ENCODE results near the gene SH3BP2.

DNA sequence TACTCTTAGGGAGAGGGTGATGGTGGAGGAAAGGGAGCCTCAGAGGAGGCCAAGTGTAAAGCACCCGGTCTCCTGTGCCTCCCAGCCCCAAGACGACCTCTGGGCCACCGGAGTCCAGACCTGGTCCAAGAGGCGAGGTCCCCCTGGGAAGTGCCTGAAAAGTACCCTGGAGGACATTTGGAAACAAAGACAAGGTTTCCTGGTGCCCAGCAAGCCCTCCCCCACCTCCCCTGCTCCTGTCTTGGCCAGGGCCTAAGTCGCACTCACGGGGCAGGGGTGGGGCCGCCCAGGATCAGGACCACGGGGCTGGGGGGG, 532 bp upstream of the SH3BP2 start:
- TF ChIP-seq CTCF (IDR thresholded peaks at IDR 0.05) (no peak), POLR2A (IDR thresholded peaks at IDR 0.05) (no peak)

Data from body of pancreas (tissue), 4 donors.